ENCODE results near the gene SEPTIN7. TPM values are rescaled to one million over a fixed set of nuclear protein-coding genes. Genes with fewer than 3 reads are reported as not detected.

SEPTIN7 gene
- total and polyA plus RNA-seq, 8 donors, result 74.3 to 214 (median 110) TPM

DNA sequence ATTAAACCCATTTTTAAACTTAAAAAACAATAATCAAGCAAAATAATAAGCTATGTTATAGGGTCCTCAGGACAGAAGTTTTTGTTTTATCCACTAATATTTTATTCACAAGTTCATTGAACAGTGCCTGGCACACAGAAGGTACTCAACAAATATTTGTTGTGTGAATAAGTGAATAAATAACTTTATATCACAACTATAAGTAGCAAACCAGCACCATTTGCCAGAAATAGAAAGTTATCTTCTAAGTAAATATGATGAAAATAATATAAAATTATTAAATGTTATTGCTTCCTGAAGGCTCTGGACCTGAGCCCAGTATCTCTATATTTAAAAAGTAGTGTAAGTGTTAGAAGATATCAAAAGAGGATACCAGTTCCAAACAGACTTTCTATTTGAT, 29.1 kb upstream of the SEPTIN7 start:
- Histone ChIP-seq H3K9me3 (no peaks in the 10 kb centered on the region), H3K27me3 (no peaks in the 10 kb centered on the region), H3K27ac (no peak overlapping the region), H3K4me3 (no peak overlapping the region), H3K36me3 (no peaks in the 10 kb centered on the region), H3K4me1 (no peaks in the 10 kb centered on the region)
- DNase-seq, result no peak
- intact Hi-C loops (cut with DNase I; ENCODE audit: low total_unique reads), result no loop called here
- no peak for TF ChIP-seq CTCF (IDR thresholded peaks at IDR 0.05)
- no peak for TF ChIP-seq POLR2A (IDR thresholded peaks at IDR 0.05)

DNA sequence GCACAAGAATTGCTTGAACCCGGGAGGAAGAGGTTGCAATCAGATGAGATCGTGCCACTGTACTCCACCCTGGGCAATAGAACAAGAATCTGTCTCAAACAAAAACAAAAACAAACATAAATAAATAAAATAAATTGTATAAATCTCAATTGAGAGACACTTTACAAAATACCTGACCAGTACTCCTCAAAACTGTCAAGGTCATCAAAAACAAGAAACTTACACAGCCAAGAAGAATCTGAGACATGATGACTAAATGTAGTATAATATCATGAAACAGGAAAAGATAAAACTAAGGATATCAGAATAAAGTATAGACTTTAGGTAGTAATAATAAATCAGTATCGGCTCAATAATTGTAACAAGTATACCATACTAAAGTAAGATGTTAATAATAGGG, 26.9 kb upstream of the SEPTIN7 start:
- WGBS, 5 donors, result 95 to 98% (median 97%) methylated on average over 3 of the region's 3 CpGs

GRCh38 chr7:35776686-35777085, 24.2 kb upstream of the SEPTIN7 start:
- Histone ChIP-seq H3K9me3 (no peaks in the 10 kb centered on the region), H3K27me3 (no peaks in the 10 kb centered on the region), H3K4me3 (no peak overlapping the region), H3K36me3 (no peaks in the 10 kb centered on the region), H3K4me1 (no peaks in the 10 kb centered on the region), H3K27ac (no peak overlapping the region)
- no peak for DNase-seq
- intact Hi-C loops (cut with DNase I; ENCODE audit: low total_unique reads), result no loop called here
- no peak for TF ChIP-seq CTCF (IDR thresholded peaks at IDR 0.05)
- TF ChIP-seq EP300 (IDR thresholded peaks at IDR 0.05), result no peak
- no peak for TF ChIP-seq POLR2AphosphoS5 (IDR thresholded peaks at IDR 0.05)
- no peak for TF ChIP-seq POLR2A (IDR thresholded peaks at IDR 0.05)
- 73 to 91% (median 86%) methylated on average over 1 of the region's 1 CpG for WGBS, 5 donors

More for the DNA sequence above, 26.9 kb upstream of the SEPTIN7 start:
- Histone ChIP-seq H3K36me3 (no peaks in the 10 kb centered on the region), H3K9me3 (no peaks in the 10 kb centered on the region), H3K4me1 (no peaks in the 10 kb centered on the region), H3K27me3 (no peaks in the 10 kb centered on the region), H3K27ac (no peak overlapping the region), H3K4me3 (no peak overlapping the region)
- DNase-seq, result no peak
- intact Hi-C loops (cut with DNase I; ENCODE audit: low total_unique reads), result no loop called here
- TF ChIP-seq POLR2A (IDR thresholded peaks at IDR 0.05), result no peak
- TF ChIP-seq CTCF (IDR thresholded peaks at IDR 0.05), result no peak
- TF ChIP-seq EP300 (IDR thresholded peaks at IDR 0.05), result no peak
- no peak for TF ChIP-seq POLR2AphosphoS5 (IDR thresholded peaks at IDR 0.05)

DNA sequence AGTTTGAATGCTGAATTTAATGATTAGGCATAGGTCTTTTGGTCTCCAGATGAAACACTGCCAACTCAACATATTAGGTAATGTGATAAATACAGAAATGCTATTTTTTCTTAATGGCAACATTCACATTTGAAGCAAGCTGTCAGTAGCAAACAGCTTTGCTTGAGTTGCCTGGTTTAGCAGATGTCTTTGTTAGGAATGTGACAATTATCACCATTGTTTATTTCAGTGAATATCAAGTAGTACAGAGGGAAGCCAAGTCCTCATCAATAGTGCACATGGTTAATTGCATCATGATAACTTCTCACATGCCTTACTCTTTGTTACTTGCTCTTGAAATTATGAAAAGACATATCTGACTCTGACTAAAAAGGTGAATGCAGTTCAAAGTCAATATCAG, 23.7 kb upstream of the SEPTIN7 start:
- Histone ChIP-seq H3K27ac (no peak overlapping the region), H3K4me3 (no peak overlapping the region), H3K36me3 (no peaks in the 10 kb centered on the region), H3K9me3 (no peaks in the 10 kb centered on the region), H3K4me1 (no peaks in the 10 kb centered on the region), H3K27me3 (no peaks in the 10 kb centered on the region)
- no peak for DNase-seq
- intact Hi-C loops (cut with DNase I; ENCODE audit: low total_unique reads), result no loop called here
- TF ChIP-seq POLR2A (IDR thresholded peaks at IDR 0.05) (no peak), EP300 (IDR thresholded peaks at IDR 0.05) (no peak), CTCF (IDR thresholded peaks at IDR 0.05) (no peak), POLR2AphosphoS5 (IDR thresholded peaks at IDR 0.05) (no peak)

DNA sequence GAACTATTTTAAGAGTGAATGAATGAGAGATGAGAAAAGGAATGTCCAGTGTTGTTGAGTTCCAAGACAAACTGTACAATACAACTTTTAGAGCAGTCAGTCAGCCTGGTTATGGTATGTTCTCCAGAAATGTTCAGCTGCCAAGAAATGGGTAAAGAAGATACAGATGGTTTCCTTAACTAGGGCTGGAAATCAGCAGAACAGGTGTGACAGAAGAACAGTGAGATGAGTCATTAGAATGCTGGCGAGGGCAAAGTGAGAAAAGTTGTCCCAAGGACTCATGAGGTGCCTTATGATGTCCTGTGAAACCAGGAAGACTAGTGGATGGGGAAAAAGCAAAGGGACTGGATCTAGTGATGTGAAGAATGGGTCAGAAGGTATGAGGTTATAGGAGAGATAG, 20.8 kb upstream of the SEPTIN7 start:
- H3K36me3 ChIP-seq, result no peaks in the 10 kb centered on the region
- H3K4me1 ChIP-seq, result no peaks in the 10 kb centered on the region
- intact Hi-C loops (cut with DNase I; ENCODE audit: low total_unique reads), result no loop called here
- DNase-seq, result no peak
- no peak overlapping the region for H3K27ac ChIP-seq
- no peaks in the 10 kb centered on the region for H3K9me3 ChIP-seq
- TF ChIP-seq EP300 (IDR thresholded peaks at IDR 0.05), result no peak
- no peak for TF ChIP-seq POLR2AphosphoS5 (IDR thresholded peaks at IDR 0.05)
- no peak for TF ChIP-seq POLR2A (IDR thresholded peaks at IDR 0.05)
- no peak for TF ChIP-seq CTCF (IDR thresholded peaks at IDR 0.05)
- 72 to 83% (median 82%) methylated on average over 1 of the region's 1 CpG for WGBS, 5 donors
- H3K27me3 ChIP-seq, result no peaks in the 10 kb centered on the region
- no peak overlapping the region for H3K4me3 ChIP-seq

Data from stomach (tissue), 9 donors.